WTC11 (cell line): ENCODE measurements around the gene CCL4.

ENCODE experiments used
- CTCF ChIP-seq: fragments of 200-600 bp; IDR thresholded peaks from 2 replicates; pipeline ENCODE4 v1.8.0; 2022; ENCODE audit warnings: antibody characterized with exemption
- E2F1 ChIP-seq: sonication (generic); formaldehyde crosslinking; IDR thresholded peaks from 2 replicates; pipeline ENCODE4 v1.8.0; 2022; ENCODE audit warnings: mild to moderate bottlenecking, missing genetic modification reagents
- E2F5 ChIP-seq: sonication (generic); formaldehyde crosslinking; IDR thresholded peaks from 2 replicates; pipeline ENCODE4 v1.8.1; 2022; ENCODE audit warnings: mild to moderate bottlenecking, moderate library complexity, missing genetic modification reagents
- STAT6 ChIP-seq: sonication (generic); formaldehyde crosslinking; conservative IDR thresholded peaks from 2 replicates; pipeline ENCODE4 v1.8.1; 2023; ENCODE audit warnings: mild to moderate bottlenecking, low read depth, missing genetic modification reagents, moderate library complexity
- USF1 ChIP-seq: sonication (generic); formaldehyde crosslinking; IDR thresholded peaks from 2 replicates; pipeline ENCODE4 v1.8.0; 2022; ENCODE audit warnings: mild to moderate bottlenecking, missing genetic modification reagents

- no peak for TF ChIP-seq E2F5 (CRISPR knock-in tag)
- no peak for TF ChIP-seq STAT6 (CRISPR knock-in tag)
- TF ChIP-seq E2F1 (CRISPR knock-in tag) = no peak
- TF ChIP-seq CTCF = no peak
- no peak for TF ChIP-seq USF1 (CRISPR knock-in tag)
Measured at GRCh38 chr17:36120221-36120620, 16.6 kb downstream of the CCL4 start.
